ENCODE data around the gene COL6A1. TPM values are rescaled to one million over a fixed set of nuclear protein-coding genes. Genes with fewer than 3 reads are reported as not detected.

COL6A1 gene
- total RNA-seq, 1 donor from 2014 or later, result 135 TPM

DNA sequence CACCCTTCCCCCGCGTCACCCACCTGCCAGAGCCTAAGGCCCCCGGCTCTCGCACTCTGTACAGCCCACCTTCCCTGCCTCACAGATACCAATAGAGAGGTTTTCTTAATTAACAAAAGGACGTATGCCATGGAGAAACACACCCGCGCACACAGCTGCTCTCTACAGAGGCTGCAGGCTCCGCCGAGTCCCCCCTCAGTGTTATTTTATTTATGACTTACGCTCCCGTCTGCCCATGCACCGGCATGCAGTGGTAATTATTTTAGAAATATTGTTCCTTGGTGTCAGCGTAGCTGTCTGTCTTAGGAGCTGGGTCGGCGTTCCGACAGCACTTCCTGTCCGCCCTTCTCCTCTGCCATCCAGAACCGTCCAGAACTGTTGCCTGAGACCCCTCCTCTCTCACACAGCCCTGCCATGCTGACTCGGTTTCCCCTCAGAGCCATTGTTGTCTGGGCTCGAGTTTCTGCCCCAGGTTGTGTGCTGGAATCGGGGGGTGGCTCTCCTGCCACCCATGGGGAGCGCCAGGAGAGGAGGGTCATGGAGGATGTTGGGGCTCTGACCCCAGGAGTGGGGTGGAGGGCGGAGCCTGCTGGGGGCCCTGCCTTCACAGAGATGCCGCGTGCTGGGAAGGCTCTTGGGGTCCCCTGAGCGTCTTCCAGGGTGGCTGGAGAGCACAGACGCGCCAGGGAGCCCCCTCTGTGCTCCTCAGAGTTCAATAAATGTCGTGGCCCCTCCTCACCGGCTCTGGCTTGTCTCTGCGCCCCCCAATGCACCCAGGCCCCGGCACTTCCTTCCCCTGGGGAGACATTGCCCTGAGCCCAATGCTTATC is 39.6 kb upstream of the COL6A1 start:
- no peak for DNase-seq (ENCODE audit: low read depth)
- TF ChIP-seq CTCF (conservative IDR thresholded peaks at IDR 0.05; ENCODE audit: low read depth, low read length), result no peak

GRCh38 chr21:45942755-45943629 is 38.6 kb upstream of the COL6A1 start:
- no peak for DNase-seq (ENCODE audit: low read depth)
- TF ChIP-seq CTCF (conservative IDR thresholded peaks at IDR 0.05; ENCODE audit: low read depth, low read length), result no peak
- no peak overlapping the region for H3K4me3 ChIP-seq (ENCODE audit: low read depth, low read length)

More for the DNA sequence above, 39.6 kb upstream of the COL6A1 start:
- no peak overlapping the region for H3K4me3 ChIP-seq (ENCODE audit: low read depth, low read length)

GRCh38 chr21:45943630-45944540 is 37.7 kb upstream of the COL6A1 start:
- H3K4me3 ChIP-seq (ENCODE audit: low read depth, low read length), result no peak overlapping the region
- TF ChIP-seq CTCF (conservative IDR thresholded peaks at IDR 0.05; ENCODE audit: low read depth, low read length), result no peak

DNA sequence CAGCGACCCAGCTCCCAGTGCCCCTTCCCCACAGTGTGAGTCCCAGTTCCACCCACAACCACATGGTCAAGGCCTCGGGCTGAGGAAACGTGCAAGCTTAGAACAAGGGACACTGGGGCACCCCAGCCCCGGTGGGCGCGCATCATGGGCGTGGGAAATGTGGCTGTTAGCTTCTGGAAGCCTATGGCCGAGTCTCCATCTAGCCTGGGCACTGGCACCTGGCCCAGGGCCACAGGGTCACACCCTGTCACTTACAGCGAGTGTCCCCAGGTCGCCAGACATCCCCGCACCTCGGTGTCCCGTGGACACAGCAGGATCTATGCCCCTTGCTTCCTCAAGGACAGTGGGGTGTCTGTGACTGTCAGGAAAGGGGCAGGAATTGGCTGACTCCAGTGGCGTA is 37.0 kb upstream of the COL6A1 start:
- no peak for DNase-seq (ENCODE audit: low read depth)
- H3K4me3 ChIP-seq (ENCODE audit: low read depth, low read length), result no peak overlapping the region

More at GRCh38 chr21:45943630-45944540, 37.7 kb upstream of the COL6A1 start:
- DNase-seq (ENCODE audit: low read depth), result no peak

GRCh38 chr21:45945066-45945867 is 36.3 kb upstream of the COL6A1 start:
- no peak overlapping the region for H3K4me3 ChIP-seq (ENCODE audit: low read depth, low read length)
- TF ChIP-seq CTCF (conservative IDR thresholded peaks at IDR 0.05; ENCODE audit: low read depth, low read length), result no peak
- DNase-seq (ENCODE audit: low read depth), result no peak

More for the DNA sequence above, 37.0 kb upstream of the COL6A1 start:
- no peak for TF ChIP-seq CTCF (conservative IDR thresholded peaks at IDR 0.05; ENCODE audit: low read depth, low read length)

GRCh38 chr21:45945868-45946210 is 35.7 kb upstream of the COL6A1 start:
- DNase-seq (ENCODE audit: low read depth), result no peak
- no peak for TF ChIP-seq CTCF (conservative IDR thresholded peaks at IDR 0.05; ENCODE audit: low read depth, low read length)
- no peak overlapping the region for H3K4me3 ChIP-seq (ENCODE audit: low read depth, low read length)

Measured in epithelial cell of proximal tubule (primary cell).